K562 (cell line): ENCODE data around the gene SLC8A2. TPM values are rescaled to one million over a fixed set of nuclear protein-coding genes. Genes with fewer than 3 reads are reported as not detected.

Experiments
- ATAC-seq: fragments of 200-7000 bp; cut with Tn5 transposase; 3 replicates; pipeline ENCODE4 v1.9.1; 2020; ENCODE audit warnings: moderate library complexity
- BruUV-seq: library from RNA; stranded (reverse); fragments of 400-500 nt; replicated peaks from 2 replicates; lab custom pipeline; 2021; lab: Mats Ljungman, UMichigan
- CTCF ChIA-PET: fragments of 300-600 bp; formaldehyde crosslinking; extraction: SDS; loops from one replicate; lab custom pipeline; 2021; ENCODE audit warnings: low intra/inter-chr PET ratio; lab: Yijun Ruan, JAX
- POLR2A ChIA-PET: fragments of 300-600, 350-650 bp; sonication (Branson Sonifier 250); formaldehyde crosslinking; extraction: SDS; loops from one replicate; lab custom pipeline; 2021; ENCODE audit warnings: antibody characterized with exemption, inconsistent platforms; lab: Yijun Ruan, JAX
- DNase-seq, 4 experiments: peaks; one replicate each; pipeline versions ENCODE4 v3.0.0 to v3.0.0-alpha.2; 2011 to 2018; ENCODE audit warnings: low spot score in 3 of 4, mixed read lengths in 3 of 4; ENCODE audit errors: extremely low read depth in 1 of 4
- FAIRE-seq: peaks from 2 replicates; lab custom pipeline; 2011; peaks lifted over from hg19 to GRCh38; lab: Jason Lieb, UNC
- H2AFZ ChIP-seq: 2 replicates; pipeline ENCODE4 v1.6.0; 2011; ENCODE audit warnings: low read depth, low read length, control low read depth, inconsistent platforms
- H3K27ac ChIP-seq: fragments of 200-600 bp; 3 replicates; pipeline ENCODE4 v1.8.0; 2011; ENCODE audit warnings: low read depth, mild to moderate bottlenecking, control low read depth, inconsistent platforms, low read length, moderate library complexity, mixed read lengths; ENCODE audit errors: extremely low read depth
- H3K27me3 ChIP-seq, 2 experiments: fragments of 300-600 bp in 1 of 2; 2 replicates in 1 of 2; 3 replicates in 1 of 2; pipeline versions ENCODE4 v1.6.0 to v1.8.0; 2011; ENCODE audit warnings: inconsistent platforms in 2 of 2, low read length in 2 of 2, mild to moderate bottlenecking in 1 of 2, mixed read lengths in 1 of 2, moderate library complexity in 1 of 2; ENCODE audit not compliant: control insufficient read depth in 2 of 2, insufficient read depth in 2 of 2
- H3K36me3 ChIP-seq: fragments of 300-600 bp; 3 replicates; pipeline ENCODE4 v1.8.0; 2011; ENCODE audit warnings: mild to moderate bottlenecking, low read length, inconsistent platforms; ENCODE audit not compliant: control insufficient read depth, insufficient read depth
- H3K4me1 ChIP-seq, 2 experiments: fragments of 200-600 bp in 1 of 2; replicated peaks in 1 of 2; 2 replicates in 1 of 2; 3 replicates in 1 of 2; pipeline versions ENCODE4 v1.5.1 to v1.8.0; 2011; ENCODE audit warnings: inconsistent platforms in 2 of 2, low read length in 2 of 2, mild to moderate bottlenecking in 1 of 2, mixed read lengths in 1 of 2, moderate library complexity in 1 of 2; ENCODE audit not compliant: control insufficient read depth in 2 of 2, insufficient read depth in 2 of 2
- H3K4me2 ChIP-seq: 2 replicates; pipeline ENCODE4 v1.6.1; 2011; ENCODE audit warnings: low read length, control low read depth, inconsistent platforms, mixed read lengths; ENCODE audit not compliant: insufficient read depth
- H3K4me3 ChIP-seq: fragments of 200-600 bp; sonication (generic), shearing (Covaris generic); 2 replicates; pipeline ENCODE4 v1.5.1; 2016; ENCODE audit warnings: control low read depth, inconsistent platforms
- H3K79me2 ChIP-seq: fragments of 200-600 bp; 3 replicates; pipeline ENCODE4 v1.8.0; 2011; ENCODE audit warnings: low read length, inconsistent platforms; ENCODE audit not compliant: control insufficient read depth, insufficient read depth
- H3K9ac ChIP-seq, 2 experiments: 2 replicates each; pipeline versions ENCODE4 v1.6.0 to v1.6.1; 2011; ENCODE audit warnings: low read depth in 2 of 2, low read length in 2 of 2, control low read depth in 1 of 2, inconsistent platforms in 1 of 2, mild to moderate bottlenecking in 1 of 2, mixed read lengths in 1 of 2; ENCODE audit not compliant: insufficient read depth in 1 of 2
- H3K9me1 ChIP-seq: one replicate; pipeline ENCODE4 v1.6.0; 2011; ENCODE audit warnings: inconsistent platforms, mild to moderate bottlenecking, low read length, moderate library complexity; ENCODE audit not compliant: control insufficient read depth, insufficient read depth
- H3K9me3 ChIP-seq: replicated peaks from 2 replicates; pipeline ENCODE4 v1.5.1; 2011; ENCODE audit warnings: low read depth, low read length, inconsistent platforms; ENCODE audit not compliant: control insufficient read depth, insufficient read depth
- H4K20me1 ChIP-seq: replicated peaks from 2 replicates; pipeline ENCODE4 v1.6.1; 2011; ENCODE audit warnings: low read length, inconsistent platforms, mixed read lengths; ENCODE audit not compliant: control insufficient read depth, insufficient read depth
- ATF1 ChIP-seq, 2 experiments: fragments of 450-650 bp in 1 of 2; IDR thresholded peaks; 2 replicates each; pipeline ENCODE4 v1.6.1; 2016; ENCODE audit warnings: missing compliant biosample characterization in 1 of 2, missing genetic modification characterization in 1 of 2
- CTBP1 ChIP-seq: fragments of 450-650 bp; IDR thresholded peaks from 2 replicates; pipeline ENCODE4 v1.6.1; 2016; ENCODE audit warnings: borderline replicate concordance
- HDAC2 ChIP-seq: fragments of 450-650 bp; IDR thresholded peaks from 2 replicates; pipeline ENCODE4 v1.6.1; 2016; ENCODE audit warnings: mild to moderate bottlenecking
- MEIS2 ChIP-seq: fragments of 450-650 bp; IDR thresholded peaks from 2 replicates; pipeline ENCODE4 v1.6.1; 2014; ENCODE audit warnings: mild to moderate bottlenecking; ENCODE audit not compliant: partially characterized antibody
- MTA3 ChIP-seq: fragments of 450-650 bp; formaldehyde crosslinking; IDR thresholded peaks from 2 replicates; pipeline ENCODE4 v1.6.1; 2017; ENCODE audit warnings: mild to moderate bottlenecking, borderline replicate concordance
- MXD1 ChIP-seq: fragments of 250-450 bp; sonication (Bioruptor Pico); IDR thresholded peaks from 2 replicates; pipeline ENCODE4 v1.8.0; 2021; ENCODE audit warnings: borderline replicate concordance, mild to moderate bottlenecking, moderate library complexity; ENCODE audit not compliant: poor library complexity, severe bottlenecking
- NEUROD1 ChIP-seq: fragments of 150-350 bp; IDR thresholded peaks from 2 replicates; pipeline ENCODE4 v1.6.1; 2014; ENCODE audit warnings: borderline replicate concordance, low read length, low read depth; ENCODE audit not compliant: partially characterized antibody
- PHB2 ChIP-seq: fragments of 450-650 bp; IDR thresholded peaks from 2 replicates; pipeline ENCODE4 v1.6.1; 2017; ENCODE audit warnings: low read depth
- SIN3A ChIP-seq, 2 experiments: fragments of 150-350 bp in 1 of 2; IDR thresholded peaks; 2 replicates each; pipeline ENCODE4 v1.6.1; 2011 to 2016; ENCODE audit warnings: borderline replicate concordance in 2 of 2, low read depth in 2 of 2, low read length in 2 of 2, mild to moderate bottlenecking in 2 of 2, moderate library complexity in 2 of 2; ENCODE audit not compliant: control insufficient read depth in 1 of 2
- TEAD4 ChIP-seq, 2 experiments: sonication (generic) in 1 of 2; formaldehyde crosslinking in 1 of 2; IDR thresholded peaks; 2 replicates each; pipeline versions ENCODE4 v1.6.1 to v1.8.0; 2012 to 2022; ENCODE audit warnings: borderline replicate concordance in 1 of 2, inconsistent platforms in 1 of 2, low read length in 1 of 2, mild to moderate bottlenecking in 1 of 2, missing genetic modification reagents in 1 of 2
- ZBTB2 ChIP-seq: fragments of 450-650 bp; IDR thresholded peaks from 2 replicates; pipeline ENCODE4 v1.6.1; 2016; ENCODE audit warnings: antibody characterized with exemption
- ZBTB34 ChIP-seq: fragments of 250-450 bp; sonication (Bioruptor Pico); IDR thresholded peaks from 2 replicates; pipeline ENCODE4 v1.8.0; 2021; ENCODE audit warnings: mild to moderate bottlenecking, moderate library complexity
- ZBTB9 ChIP-seq: fragments of 450-650 bp; formaldehyde crosslinking; IDR thresholded peaks from 2 replicates; pipeline ENCODE4 v1.4.0; 2020; ENCODE audit warnings: mild to moderate bottlenecking, moderate library complexity
- ZNF408 ChIP-seq: fragments of 250-450 bp; sonication (Bioruptor Pico); IDR thresholded peaks from 2 replicates; pipeline ENCODE4 v1.4.0; 2020; ENCODE audit warnings: low read depth, mild to moderate bottlenecking, moderate library complexity
- ZNF644 ChIP-seq: fragments of 200-800 bp; sonication (Bioruptor generic); IDR thresholded peaks from 2 replicates; pipeline ENCODE4 v1.6.1; 2016; ENCODE audit warnings: low read depth, missing genetic modification characterization, missing compliant biosample characterization
- WGBS: fragments of 100-300 bp; shearing (Covaris generic); methylation state at CpG from one replicate; pipeline ENCODE4 v1.1.6; 2016; ENCODE audit warnings: low coverage, mixed read lengths; ENCODE audit not compliant: insufficient coverage; ENCODE audit errors: missing lambda C conversion rate; 5-methylcytosine and 5-hydroxymethylcytosine counted together
- in situ Hi-C: fragments of 300-500 bp; cut with MboI; formaldehyde crosslinking; loops from 4 replicates; pipeline ENCODE4 v1.15.0; 2018; ENCODE audit warnings: inconsistent platforms, mixed read lengths
- intact Hi-C: fragments of 100-400 bp; cut with micrococcal nuclease; formaldehyde crosslinking; loops from 2 replicates; pipeline ENCODE4 v1.14.2; 2022
- polyA plus RNA-seq, 8 experiments: library from polyadenylated mRNA; depleted of rRNA in 4 of 8; stranded (reverse) in 5 of 8; unstranded in 3 of 8; fragments of >200 nt; fragmentation: Nextera tagmentation in 2 of 8; fragmentation: Illumina TruSeq in 1 of 8; extraction: Ambion mirVana in 2 of 8; extraction: Trizol in 1 of 8; gene quantifications; 2 replicates each; pipeline versions ENCODE4 v1.2.1 to v1.2.3, GENCODE V29; 2011 to 2014; ENCODE audit warnings: inconsistent platforms in 1 of 8, missing spikeins in 1 of 8
- total RNA-seq, 7 experiments: library from RNA; depleted of rRNA in 6 of 7; stranded (reverse); fragments of >200 nt in 6 of 7; fragmentation: Illumina TruSeq in 2 of 7; extraction: Trizol in 2 of 7; gene quantifications; 2 replicates each; pipeline versions ENCODE4 v1.2.1 to v1.2.3, GENCODE V29; 2011 to 2021; ENCODE audit warnings: low replicate concordance in 1 of 7

SLC8A2 gene
- total and polyA plus RNA-seq, 9 of the 15 experiments (the other 6 are each of a cell fraction or from before 2014, with no cell fraction given), result 0.07 to 0.66 (median 0.24) TPM; not detected in 3

- POLR2A ChIA-PET, result interaction anchor here (0.5 to 1.7 kb wide), 10 partner anchors 9 to 444 kb away, joined by 3 to 5 read pairs (median 3); partner anchors contain the start of gene DHX34
- no peak for TF ChIP-seq ZNF408 (CRISPR knock-in tag)
- no peak for TF ChIP-seq ZNF644 (tag)
- TF ChIP-seq MTA3, result peak; percentile 10; the same call in 1 of the 2 replicates
- TF ChIP-seq ZBTB2, result peak; percentile 81; the same call in 1 of the 2 replicates
- TF ChIP-seq PHB2, result no peak
- TF ChIP-seq MEIS2, result peak; percentile 88
- no peak for TF ChIP-seq ZBTB9 (CRISPR knock-in tag)
- TF ChIP-seq MXD1 (CRISPR knock-in tag), result no peak
- TF ChIP-seq ATF1 (CRISPR knock-in tag; IDR thresholded peaks at IDR 0.05), result no peak
- peak; percentile 85 for TF ChIP-seq ATF1 (tag; IDR thresholded peaks at IDR 0.05)
- TF ChIP-seq CTBP1, result peak; percentile 60; the same call in 1 of the 2 replicates
- TF ChIP-seq NEUROD1, result peak; percentile 28
- no peak for TF ChIP-seq SIN3A (IDR thresholded peaks at IDR 0.05; ENCODE audit: borderline replicate concordance in 2 of 2, control insufficient read depth in 1 of 2, low read depth in 2 of 2, low read length in 2 of 2)
- TF ChIP-seq ZBTB34, result no peak
- TF ChIP-seq TEAD4 (IDR thresholded peaks at IDR 0.05; ENCODE audit: low read length), result 0 out of 2 replicates have a peak, but pooled peaks have one; percentile 4
- TF ChIP-seq TEAD4 (CRISPR knock-in tag; IDR thresholded peaks at IDR 0.05; ENCODE audit: borderline replicate concordance), result no peak
- TF ChIP-seq HDAC2, result peak; percentile 87
Observed at GRCh38 chr19:47428177-47428894, 43.4 kb downstream of the SLC8A2 start.

More at GRCh38 chr19:47428177-47428894, 43.4 kb downstream of the SLC8A2 start:
- in situ Hi-C loops (no loop called here), intact Hi-C loops (loop anchor here (1.0 to 5.0 kb wide), 2 partner anchors 132 to 146 kb away; no protein-coding TSS in a partner anchor)
- no peak overlapping the region; the same call in 2 of the 3 replicates for H3K27ac ChIP-seq
- H3K36me3 ChIP-seq, result no peaks in the 10 kb centered on the region
- H3K4me3 ChIP-seq, result peak overlapping the region; percentile 1; the same call in 1 of the 2 replicates
- peak overlapping the region; percentile 67 for H3K4me2 ChIP-seq
- peak; percentile 99 for FAIRE-seq
- CTCF ChIA-PET, result interaction anchor here (1.0 kb wide), 1 partner anchor 132 kb away, joined by 4 read pairs; no protein-coding TSS in a partner anchor
- H3K79me2 ChIP-seq, result no peaks in the 10 kb centered on the region
- peak; percentile 96 for ATAC-seq
- no peak overlapping the region for H3K9ac ChIP-seq
- no peaks in the 10 kb centered on the region for H3K9me3 ChIP-seq
- H4K20me1 ChIP-seq, result peaks cover 7% of the 10 kb centered on the region; the same call in 1 of the 2 replicates
- peak overlapping the region; percentile 9 for H2AFZ ChIP-seq
- no peaks in the 10 kb centered on the region for H3K9me1 ChIP-seq
- H3K27me3 ChIP-seq, result peaks cover 8 to 13% of the 10 kb centered on the region in 2 experiments; a peak in 4 of 5 replicates
- under 1% methylated on average over 27 of the region's 27 CpGs for WGBS
- BruUV-seq, result no TSS peak
- peak; percentile 96 to 98 (median 96) for DNase-seq
- peaks cover 11 to 38% of the 10 kb centered on the region in 2 experiments; a peak in 3 of 5 replicates for H3K4me1 ChIP-seq
